ENCODE data around the gene WWC1.

The WWC1 gene

GRCh38 chr5:168451565-168451964 lies 160.1 kb downstream of the WWC1 start:
- TF ChIP-seq GATA2 (IDR thresholded peaks at IDR 0.05; ENCODE audit: low read depth, low read length) (no peak), GATA3 (IDR thresholded peaks at IDR 0.05; ENCODE audit: low read depth, low read length) (no peak)

GRCh38 chr5:168455201-168455600 lies 163.8 kb downstream of the WWC1 start:
- TF ChIP-seq GATA3 (IDR thresholded peaks at IDR 0.05; ENCODE audit: low read depth, low read length) = no peak
- no peak for TF ChIP-seq GATA2 (IDR thresholded peaks at IDR 0.05; ENCODE audit: low read depth, low read length)

GRCh38 chr5:168457542-168457941 lies 166.1 kb downstream of the WWC1 start:
- TF ChIP-seq GATA3 (IDR thresholded peaks at IDR 0.05; ENCODE audit: low read depth, low read length) (no peak), GATA2 (IDR thresholded peaks at IDR 0.05; ENCODE audit: low read depth, low read length) (no peak)

- TF ChIP-seq GATA2 (IDR thresholded peaks at IDR 0.05; ENCODE audit: low read depth, low read length) (no peak), GATA3 (IDR thresholded peaks at IDR 0.05; ENCODE audit: low read depth, low read length) (no peak)
Observed at GRCh38 chr5:168460606-168461005, 169.2 kb downstream of the WWC1 start.

- TF ChIP-seq GATA3 (IDR thresholded peaks at IDR 0.05; ENCODE audit: low read depth, low read length) = no peak
- TF ChIP-seq GATA2 (IDR thresholded peaks at IDR 0.05; ENCODE audit: low read depth, low read length) = no peak
Observed at GRCh38 chr5:168463081-168463480, 171.6 kb downstream of the WWC1 start.

- TF ChIP-seq GATA3 (IDR thresholded peaks at IDR 0.05; ENCODE audit: low read depth, low read length) (no peak), GATA2 (IDR thresholded peaks at IDR 0.05; ENCODE audit: low read depth, low read length) (no peak)
Observed at GRCh38 chr5:168464214-168464613, 172.8 kb downstream of the WWC1 start.

- no peak for TF ChIP-seq GATA2 (IDR thresholded peaks at IDR 0.05; ENCODE audit: low read depth, low read length)
Observed at GRCh38 chr5:168464641-168465040, 173.2 kb downstream of the WWC1 start.

GRCh38 chr5:168467755-168468330 lies 176.4 kb downstream of the WWC1 start:
- TF ChIP-seq GATA2 (IDR thresholded peaks at IDR 0.05; ENCODE audit: low read depth, low read length) (no peak), GATA3 (IDR thresholded peaks at IDR 0.05; ENCODE audit: low read depth, low read length) (no peak)

- TF ChIP-seq GATA3 (IDR thresholded peaks at IDR 0.05; ENCODE audit: low read depth, low read length) (no peak), GATA2 (IDR thresholded peaks at IDR 0.05; ENCODE audit: low read depth, low read length) (no peak)
Observed at GRCh38 chr5:168468836-168469235, 177.4 kb downstream of the WWC1 start.

GRCh38 chr5:168469816-168470215 lies 178.4 kb downstream of the WWC1 start:
- TF ChIP-seq GATA3 (IDR thresholded peaks at IDR 0.05; ENCODE audit: low read depth, low read length) = no peak
- no peak for TF ChIP-seq GATA2 (IDR thresholded peaks at IDR 0.05; ENCODE audit: low read depth, low read length)

GRCh38 chr5:168471785-168472184 lies 180.3 kb downstream of the WWC1 start:
- TF ChIP-seq GATA3 (IDR thresholded peaks at IDR 0.05; ENCODE audit: low read depth, low read length) = no peak
- no peak for TF ChIP-seq GATA2 (IDR thresholded peaks at IDR 0.05; ENCODE audit: low read depth, low read length)

- TF ChIP-seq GATA2 (IDR thresholded peaks at IDR 0.05; ENCODE audit: low read depth, low read length) = no peak
- no peak for TF ChIP-seq GATA3 (IDR thresholded peaks at IDR 0.05; ENCODE audit: low read depth, low read length)
Observed at GRCh38 chr5:168472329-168472728, 180.9 kb downstream of the WWC1 start.

- TF ChIP-seq GATA2 (IDR thresholded peaks at IDR 0.05; ENCODE audit: low read depth, low read length) (no peak), GATA3 (IDR thresholded peaks at IDR 0.05; ENCODE audit: low read depth, low read length) (no peak)
Observed at GRCh38 chr5:168474319-168474718, 182.9 kb downstream of the WWC1 start.

- no peak for TF ChIP-seq GATA2 (IDR thresholded peaks at IDR 0.05; ENCODE audit: low read depth, low read length)
- TF ChIP-seq GATA3 (IDR thresholded peaks at IDR 0.05; ENCODE audit: low read depth, low read length) = no peak
Observed at GRCh38 chr5:168477060-168477459, 185.6 kb downstream of the WWC1 start.

- TF ChIP-seq GATA2 (IDR thresholded peaks at IDR 0.05; ENCODE audit: low read depth, low read length) (no peak), GATA3 (IDR thresholded peaks at IDR 0.05; ENCODE audit: low read depth, low read length) (no peak)
Observed at GRCh38 chr5:168479166-168479565, 187.7 kb downstream of the WWC1 start.

- no peak for TF ChIP-seq GATA2 (IDR thresholded peaks at IDR 0.05; ENCODE audit: low read depth, low read length)
- TF ChIP-seq GATA3 (IDR thresholded peaks at IDR 0.05; ENCODE audit: low read depth, low read length) = no peak
Observed at GRCh38 chr5:168480601-168481000, 189.2 kb downstream of the WWC1 start.

Measured in SH-SY5Y (cell line).